Measurements from ENCODE around the gene JAZF1.

JAZF1 gene

DNA sequence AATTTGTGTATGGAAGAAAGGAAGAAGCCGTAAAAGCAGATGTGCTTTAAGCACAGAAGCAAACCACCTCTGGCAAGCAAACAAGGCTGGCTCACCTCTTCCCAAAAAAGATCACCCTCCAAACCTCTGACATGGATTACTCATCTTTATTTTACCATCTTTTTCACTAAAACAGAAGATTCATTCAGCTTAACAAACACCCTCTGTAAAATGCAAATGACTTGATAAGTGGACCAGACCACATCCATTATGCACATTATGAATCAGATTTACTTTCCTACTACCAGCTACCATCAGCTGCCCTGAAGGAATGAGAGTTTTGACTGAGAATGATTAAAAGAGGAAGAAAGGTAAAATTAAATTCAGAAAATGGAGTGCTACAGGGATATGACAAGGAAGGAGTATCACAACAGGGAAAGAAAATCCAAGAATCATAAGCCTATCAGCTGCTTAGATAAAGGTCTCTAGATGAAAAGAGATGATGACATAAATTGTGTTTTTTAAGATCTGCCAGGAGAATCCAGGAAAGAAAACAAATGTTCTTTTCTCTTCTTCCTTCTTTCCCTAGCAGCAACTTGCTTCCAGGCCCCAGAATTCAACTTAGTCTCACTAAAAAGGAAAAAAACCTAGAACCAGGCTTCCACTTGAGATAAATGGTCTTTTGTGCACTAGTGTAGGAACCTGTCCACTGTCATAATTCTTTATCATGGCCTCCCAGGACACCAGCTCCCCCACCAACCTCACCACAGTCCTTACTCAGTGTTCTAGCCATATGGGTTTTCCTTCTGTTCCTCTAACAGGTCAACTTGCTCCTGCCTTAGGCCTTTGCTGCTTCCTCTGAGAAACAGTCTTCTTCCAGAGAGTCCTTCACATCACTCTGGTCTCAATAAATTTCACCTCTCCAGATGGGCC lies 47.4 kb downstream of the JAZF1 start:
- DNase-seq: no peak

DNA sequence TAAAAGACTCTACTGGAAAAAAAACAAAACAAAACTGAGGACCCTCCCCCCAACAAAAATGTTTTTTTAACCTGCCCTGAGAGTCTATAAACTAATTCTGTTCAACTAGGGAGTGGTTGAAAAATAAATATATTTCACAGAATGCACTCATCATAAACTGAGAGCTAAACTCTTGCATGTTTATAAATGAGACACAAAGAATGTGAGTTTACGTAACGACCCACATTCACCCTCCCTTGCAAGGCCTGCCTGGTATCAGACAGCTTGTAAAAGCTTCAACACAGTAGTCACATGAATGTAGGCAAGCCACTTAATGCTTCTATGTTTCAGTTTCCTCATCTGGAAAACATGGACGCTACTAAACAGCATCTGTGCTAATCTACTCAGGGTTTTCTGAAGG lies 50.3 kb downstream of the JAZF1 start:
- DNase-seq: no peak

DNA sequence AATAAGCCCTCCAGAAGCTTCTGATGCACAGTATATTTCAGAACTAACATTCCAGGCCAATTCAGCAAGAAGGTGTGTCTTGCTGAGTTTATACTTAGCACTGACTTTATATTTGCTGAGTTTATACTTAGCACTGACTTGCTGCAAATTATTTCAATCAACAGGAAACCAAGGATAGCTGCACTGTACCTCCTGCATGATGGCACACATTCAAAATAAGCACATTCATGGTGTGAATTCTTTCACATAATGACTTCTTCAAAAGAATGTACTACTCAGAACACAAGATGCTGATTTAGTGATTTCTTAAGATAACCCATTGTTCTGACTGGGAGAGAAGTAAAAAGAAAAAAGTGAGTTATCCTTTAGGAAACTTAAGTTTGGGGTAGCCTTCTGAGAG lies 52.0 kb downstream of the JAZF1 start:
- DNase-seq: no peak

DNA sequence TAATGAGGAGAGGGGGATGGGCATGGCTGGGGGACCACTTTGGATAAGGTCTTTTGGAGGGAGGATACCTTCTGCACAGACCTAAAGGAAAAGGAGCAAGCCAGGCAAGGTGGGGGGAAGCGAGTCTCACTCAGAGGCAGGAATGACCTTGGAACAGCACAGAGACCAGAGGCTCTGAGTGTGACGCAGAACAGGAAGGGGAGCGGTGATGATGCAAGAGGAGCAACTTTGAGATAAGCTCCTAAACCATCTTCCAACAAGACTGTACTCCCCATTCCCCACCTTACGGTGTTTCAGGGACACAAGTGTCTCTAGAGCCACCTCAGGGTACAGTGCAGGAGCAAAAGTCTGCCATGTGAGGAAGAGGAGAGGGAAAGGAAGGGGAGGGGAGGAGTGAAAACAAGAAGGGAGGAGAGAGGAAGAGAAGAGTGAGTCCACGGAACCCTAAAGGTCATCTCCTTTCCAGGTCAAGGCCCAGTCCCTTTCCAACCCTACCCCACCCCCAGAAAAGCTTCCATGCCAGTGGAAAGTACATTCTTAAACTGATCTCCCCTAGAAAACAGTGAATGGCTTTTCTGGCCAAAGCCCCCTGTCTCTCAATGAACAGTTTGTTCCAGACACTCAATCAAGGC lies 54.1 kb downstream of the JAZF1 start:
- no peak for DNase-seq

DNA sequence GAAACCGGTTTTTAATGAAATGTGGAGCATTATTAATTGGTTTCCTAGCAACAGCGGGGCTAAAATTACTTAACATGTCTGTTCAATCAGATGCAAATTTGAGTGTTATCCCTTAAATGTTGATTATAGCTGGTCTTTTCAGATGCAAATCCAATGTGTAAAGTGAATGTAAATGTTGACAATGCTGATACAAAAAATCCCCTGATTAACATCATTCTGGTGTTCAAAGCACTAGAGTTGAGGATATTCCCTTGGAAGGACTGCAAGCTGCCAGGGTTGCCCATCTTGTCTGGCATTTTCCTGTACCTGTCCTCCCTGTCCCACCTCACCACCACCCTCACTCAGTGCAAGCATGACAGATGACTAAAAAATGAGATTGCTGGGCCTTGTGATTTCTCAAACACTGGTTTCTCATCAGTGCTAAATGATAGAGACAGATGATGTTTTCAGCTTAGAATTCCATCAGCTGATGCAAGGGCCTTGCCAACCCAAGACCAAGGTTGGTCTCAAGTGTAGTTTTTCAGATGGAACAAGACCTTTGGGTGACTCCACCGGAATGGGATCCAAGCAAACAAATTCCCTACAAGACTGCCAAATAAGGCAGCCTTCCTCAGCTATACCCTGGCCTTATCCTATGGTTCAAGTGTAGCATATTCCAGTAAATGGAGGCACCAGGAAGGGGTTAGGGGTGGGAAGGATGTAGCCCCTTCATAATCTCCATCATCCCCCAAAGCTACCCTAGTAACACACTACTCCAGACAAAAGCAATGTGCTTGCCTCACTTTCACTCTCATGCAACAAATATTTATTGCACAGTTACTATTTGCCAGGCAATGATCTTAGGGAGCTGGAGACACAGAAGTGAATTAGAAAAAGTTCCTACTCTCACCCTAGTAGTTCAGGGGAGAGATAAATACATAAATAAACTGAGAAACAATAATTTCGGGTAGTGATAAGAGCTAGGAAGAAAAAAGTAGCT lies 54.9 kb downstream of the JAZF1 start:
- DNase-seq: no peak

DNA sequence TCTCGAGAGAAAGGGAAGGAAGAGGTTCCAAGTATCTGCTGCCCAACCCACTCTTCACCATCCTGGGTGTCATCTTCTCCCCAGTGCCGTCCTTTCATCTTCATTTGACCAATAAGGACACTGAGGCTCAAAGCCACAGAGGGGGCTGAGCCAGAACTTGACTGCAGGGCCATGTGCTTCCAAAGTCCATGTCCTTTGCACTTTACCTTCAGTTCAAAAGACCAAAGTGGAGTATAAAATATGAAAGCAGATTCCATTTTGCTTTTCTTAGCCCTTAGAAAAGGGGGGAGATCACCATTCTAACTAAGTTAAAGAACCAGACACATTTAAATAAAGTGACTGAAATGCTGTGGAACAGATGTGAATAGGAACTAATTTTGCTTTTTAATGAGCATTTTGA lies 56.2 kb downstream of the JAZF1 start:
- DNase-seq: no peak

DNA sequence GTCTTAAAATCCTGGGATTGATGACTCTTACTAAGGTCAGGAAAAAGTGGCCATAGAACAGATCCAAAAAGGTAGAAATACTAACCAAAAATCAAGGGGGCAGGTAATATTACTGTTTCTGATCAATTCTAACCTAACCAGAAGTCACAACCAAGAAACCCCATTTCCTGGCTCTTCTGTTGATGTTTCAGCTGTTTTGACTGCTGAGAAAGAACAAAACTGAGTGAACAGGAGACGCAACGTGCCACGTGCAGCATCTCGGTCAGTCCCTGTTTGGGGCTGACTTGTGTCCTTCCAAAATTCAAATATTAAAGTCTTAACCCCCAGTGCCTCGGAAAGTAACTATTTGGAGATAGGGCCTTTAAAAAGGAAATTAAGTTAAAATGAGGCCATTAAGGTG lies 56.8 kb downstream of the JAZF1 start:
- DNase-seq: no peak

DNA sequence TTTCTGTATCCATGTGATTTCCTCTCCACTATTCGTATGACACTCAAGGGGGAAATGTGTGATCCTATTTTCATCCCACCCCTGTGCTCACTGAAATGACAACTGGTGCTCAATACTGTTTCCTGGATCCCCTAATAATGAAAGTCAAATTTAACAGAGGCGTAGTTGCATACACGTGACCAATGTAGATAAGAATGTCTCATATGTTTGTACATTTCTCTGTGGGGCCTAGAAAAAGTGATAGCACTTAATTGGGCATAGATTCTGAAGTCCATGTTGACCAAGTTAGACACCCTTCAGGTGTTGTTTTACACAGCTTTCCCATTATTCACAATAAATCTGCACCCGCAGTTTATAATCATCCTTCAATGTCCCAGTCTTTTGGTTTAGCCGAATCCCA lies 59.1 kb downstream of the JAZF1 start:
- no peak for DNase-seq

DNA sequence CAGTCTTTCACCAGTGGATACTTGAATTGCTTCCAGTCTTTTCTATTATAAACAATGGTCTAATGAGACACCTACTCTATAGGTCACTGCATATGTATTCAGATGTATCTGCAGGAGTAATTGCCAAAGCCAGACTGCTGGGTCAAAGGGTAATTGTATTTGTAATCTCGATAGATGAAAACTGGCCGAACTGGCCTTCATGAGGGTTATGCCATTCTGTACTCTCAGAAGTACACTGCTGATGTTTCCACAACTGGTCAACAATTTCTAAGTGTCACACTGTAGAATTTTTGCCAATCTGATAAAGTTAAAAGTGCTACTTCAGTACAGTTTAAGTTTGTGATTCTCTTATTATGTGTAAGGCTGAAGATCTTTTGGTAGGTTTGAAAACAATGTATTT lies 64.6 kb downstream of the JAZF1 start:
- no peak for DNase-seq

DNA sequence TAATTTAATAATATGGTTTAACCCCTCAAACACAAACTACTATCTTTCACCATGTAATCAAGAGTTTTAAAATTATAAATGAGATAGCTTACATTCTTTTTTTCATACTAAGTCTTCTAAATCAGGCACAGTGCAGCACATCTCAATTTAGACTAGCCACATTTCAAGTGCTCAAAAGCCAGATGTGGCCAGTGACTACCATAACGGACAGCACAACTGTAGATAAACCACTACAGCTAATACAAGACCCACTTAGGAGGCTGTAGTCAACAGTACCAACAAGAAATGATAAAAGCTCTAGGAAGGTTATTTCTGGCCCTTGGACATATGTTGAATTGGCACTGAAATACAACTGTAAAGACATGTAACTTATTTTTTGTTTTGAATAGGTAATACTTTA lies 65.3 kb downstream of the JAZF1 start:
- DNase-seq: no peak

DNA sequence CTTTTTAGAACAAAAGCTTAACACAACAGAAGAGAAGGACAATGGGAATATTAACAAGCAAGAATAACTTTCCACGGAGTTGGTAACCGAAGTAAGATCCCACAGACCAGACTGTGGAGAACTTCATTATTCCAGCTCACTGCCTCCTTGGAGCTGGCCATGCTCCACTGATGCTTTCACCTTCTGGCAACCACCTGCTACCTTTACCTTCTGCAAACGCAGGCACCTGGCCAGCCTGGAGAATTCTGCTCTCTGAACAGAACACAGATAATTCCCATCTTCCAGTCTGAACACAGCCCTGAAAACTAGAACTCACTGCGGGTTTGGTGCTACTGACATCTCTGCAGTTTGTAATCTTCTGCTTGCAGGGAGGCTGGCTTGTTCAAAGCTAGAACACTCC lies 66.5 kb downstream of the JAZF1 start:
- no peak for DNase-seq

DNA sequence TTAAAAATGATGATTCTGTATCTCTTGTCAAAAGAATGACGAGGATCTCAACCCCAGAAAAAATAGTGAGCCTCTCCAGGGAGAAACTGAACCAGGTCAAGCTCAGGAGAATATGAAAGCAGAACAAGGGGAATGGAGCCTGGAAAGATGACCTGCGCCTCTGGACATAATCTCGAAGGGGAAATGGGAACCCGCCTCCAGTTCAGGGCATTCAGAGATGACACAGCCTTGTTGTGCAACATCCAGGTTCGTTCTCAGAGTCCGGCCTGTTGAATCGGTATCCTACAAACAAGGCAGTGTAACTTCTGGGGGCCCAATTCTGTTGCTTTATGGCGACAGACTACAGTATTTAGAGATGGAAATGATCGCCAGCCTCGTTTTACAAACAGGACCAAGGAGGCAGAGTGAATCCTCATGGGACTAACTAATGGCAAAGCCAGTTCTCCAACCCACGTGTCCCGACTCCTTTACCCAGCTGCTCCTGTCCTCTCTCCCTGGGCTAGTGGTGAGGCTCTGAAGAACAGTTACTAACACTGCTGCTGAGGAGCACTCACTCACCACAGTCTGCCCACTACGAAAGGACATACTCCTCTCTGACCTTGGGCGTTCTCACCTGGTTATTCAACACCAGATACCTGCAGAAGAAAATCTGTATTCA lies 67.6 kb downstream of the JAZF1 start:
- no peak for DNase-seq

DNA sequence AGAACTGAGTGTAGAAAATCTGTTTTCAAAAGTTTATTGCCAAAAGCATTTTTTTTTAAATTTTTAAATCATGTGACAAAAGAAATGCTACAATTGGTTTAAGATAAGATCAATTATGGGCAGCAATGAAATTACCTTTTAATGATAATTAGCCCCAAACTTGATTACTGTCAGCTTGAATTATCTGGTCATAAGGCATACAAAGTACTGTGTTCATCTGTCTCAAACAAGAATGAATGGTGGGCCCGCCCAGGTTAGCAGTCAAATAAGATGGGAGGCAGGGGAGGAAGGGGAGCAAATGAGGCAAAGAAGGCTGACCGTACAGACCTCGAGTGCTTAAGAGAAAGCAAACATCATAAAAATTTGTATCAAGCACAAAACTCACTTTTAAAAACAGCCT lies 68.1 kb downstream of the JAZF1 start:
- no peak for DNase-seq

DNA sequence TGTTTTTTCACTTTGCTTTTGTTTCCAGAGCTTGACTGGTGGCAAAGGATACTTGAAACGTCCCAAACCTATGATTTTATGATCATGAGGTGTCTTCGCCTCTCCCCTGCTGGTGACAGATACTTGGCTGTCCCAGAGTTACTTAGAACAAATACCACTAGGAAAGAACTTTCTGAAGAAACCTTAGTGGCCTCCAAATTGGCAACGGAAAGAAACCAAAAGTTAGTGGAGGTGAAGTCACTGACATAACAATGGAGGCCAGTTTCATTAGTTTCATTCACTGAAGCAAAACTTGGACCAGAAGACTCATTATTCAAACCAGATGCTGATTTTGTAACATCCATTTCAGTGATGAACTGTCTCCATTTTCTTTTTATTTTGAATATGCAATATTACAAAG lies 68.6 kb downstream of the JAZF1 start:
- no peak for DNase-seq

DNA sequence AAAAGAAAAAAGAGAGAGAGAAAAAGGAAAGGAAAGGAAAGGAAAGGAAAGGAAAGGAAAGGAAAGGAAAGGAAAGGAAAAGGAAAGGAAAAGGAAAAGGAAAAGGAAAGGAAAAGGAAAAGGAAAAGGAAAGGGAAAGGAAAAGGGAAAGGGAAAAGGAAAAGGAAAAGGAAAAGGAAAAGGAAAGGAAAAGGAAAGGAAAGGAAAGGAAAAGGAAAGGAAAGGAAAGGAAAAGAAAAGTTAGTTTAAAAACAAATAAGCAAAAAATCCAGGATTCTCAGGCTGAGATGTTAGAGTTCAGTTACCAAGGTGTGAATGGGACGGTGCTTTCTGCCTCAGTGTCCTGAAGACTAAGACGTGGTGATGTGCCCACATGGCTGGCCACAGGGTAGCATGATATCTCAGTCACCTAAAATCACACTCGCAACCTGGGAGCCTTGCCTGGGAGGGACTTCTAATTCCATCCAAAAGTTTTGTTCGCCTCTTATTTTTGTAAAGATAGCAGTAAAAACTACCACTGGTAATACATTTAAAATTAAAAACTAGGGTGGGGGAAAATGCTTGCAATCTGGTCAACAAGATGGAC lies 70.1 kb downstream of the JAZF1 start:
- DNase-seq: no peak

DNA sequence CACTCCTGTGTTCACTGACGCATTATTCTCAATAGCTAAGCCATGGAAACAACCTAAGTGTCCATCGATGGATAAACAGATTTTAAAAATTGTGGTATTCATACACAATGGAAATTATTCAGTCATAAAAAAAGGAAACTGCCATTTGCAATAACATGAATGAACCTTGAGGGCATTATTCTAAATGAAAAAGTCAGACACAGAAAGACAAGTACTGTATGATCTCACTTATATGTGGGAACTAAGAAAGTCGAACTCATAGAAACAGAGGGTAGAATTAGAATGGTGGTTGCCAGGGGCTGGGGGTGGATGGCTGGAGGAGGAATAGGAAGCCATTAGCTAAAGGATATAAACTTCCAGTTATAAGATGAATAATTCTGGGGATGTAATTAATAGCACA lies 71.8 kb downstream of the JAZF1 start:
- no peak for DNase-seq

DNA sequence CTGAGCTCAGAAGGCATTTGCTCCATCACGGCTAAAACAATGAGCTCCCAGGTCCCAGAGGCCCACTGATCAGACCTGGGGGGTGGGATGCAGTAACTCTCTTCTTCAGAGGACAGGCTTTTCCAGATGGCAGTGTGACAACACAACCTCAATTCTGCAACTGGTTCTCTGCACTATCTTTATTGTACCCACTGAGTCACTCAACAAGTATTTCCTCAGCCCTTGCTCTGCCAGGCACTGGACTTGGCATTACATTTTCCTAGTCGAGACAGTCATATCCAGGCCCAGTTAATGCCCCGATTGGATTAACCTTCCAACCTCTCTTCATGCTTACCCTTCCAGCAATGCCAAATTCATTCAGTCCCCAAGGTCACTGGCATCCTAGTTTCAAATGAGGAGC lies 72.6 kb downstream of the JAZF1 start:
- no peak for DNase-seq

DNA sequence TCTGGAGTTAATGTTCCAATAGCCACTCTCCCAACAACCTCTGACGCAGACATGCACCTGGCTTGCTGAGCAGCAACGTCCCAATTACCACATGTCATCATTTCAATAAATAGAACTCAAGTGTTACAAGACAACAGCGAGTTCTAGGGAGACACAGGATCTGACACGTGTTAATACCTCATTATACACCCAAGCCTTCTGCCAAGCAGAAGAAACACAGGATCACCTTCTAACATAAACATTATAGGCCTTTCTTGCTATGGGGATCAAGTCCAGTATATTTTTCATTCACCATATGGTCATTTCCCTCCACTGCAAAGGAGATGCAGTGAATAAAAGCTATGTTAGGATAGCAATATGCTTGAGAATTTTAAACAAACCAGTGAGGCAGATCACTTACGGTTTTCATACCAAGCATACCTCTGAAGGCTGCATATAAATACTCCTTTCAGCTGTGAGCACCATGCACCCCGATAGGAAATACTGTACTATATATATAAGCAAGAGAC lies 74.2 kb downstream of the JAZF1 start:
- peak; percentile 87 for DNase-seq

DNA sequence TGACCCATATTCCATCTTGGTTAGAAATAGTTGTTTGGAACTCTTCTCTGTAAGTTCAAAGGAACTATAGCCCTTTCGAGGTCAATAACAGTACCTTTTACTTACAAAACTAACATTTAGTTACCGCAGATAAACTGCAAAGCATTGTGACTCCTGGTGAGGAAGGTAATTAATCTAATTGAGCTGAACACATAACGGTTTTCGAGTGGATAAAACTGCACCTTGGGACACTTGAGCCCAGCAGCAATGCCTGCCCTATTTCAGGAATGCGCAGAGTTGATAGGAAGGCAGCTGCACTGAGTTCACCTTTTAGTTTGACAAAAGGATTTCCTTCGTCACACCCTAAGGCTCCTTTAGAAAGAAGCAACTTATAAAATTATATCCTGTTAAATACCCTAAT lies 75.4 kb downstream of the JAZF1 start:
- no peak for DNase-seq

DNA sequence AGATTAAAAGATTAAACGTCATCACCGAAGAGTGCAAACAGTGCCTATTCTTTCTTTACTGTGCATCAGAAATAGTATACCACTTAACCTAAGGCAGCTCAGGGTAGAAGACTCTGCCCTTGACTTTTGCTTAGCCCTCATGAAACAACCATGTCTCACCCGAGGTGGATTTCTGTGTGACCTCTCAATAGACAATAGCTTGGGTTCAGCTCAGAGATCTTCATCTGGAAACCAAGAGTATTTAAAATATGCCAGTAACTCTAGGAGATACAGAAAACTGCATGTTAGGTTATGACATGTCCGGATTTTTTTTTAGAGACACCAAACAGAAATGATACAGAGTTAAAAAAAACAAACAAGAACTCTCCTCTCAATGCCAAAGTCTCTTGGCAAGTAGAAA lies 75.8 kb downstream of the JAZF1 start:
- no peak for DNase-seq

DNA sequence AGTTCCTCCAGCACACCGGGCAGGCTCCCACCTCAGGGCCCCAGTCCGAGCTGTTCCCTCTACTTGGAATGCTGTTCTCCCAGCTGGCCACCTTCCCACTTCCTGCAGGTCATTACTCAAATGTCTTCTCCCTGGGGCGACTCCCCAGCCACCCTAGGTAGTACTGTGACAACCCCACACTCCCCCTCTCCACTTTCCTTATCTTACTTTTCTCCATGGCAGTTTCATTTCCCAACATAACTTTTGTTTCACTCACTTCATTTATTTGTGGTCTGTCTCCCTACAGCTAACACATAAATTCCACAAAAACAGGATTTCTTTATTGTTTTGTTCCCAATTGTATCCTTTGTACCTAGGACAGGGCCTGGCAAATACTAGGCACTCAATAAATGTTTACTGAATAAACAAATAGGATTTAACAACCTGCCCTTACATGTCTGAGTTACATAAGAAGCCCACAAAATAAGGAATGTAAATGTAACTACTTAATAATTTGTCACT lies 76.5 kb downstream of the JAZF1 start:
- DNase-seq: no peak

DNA sequence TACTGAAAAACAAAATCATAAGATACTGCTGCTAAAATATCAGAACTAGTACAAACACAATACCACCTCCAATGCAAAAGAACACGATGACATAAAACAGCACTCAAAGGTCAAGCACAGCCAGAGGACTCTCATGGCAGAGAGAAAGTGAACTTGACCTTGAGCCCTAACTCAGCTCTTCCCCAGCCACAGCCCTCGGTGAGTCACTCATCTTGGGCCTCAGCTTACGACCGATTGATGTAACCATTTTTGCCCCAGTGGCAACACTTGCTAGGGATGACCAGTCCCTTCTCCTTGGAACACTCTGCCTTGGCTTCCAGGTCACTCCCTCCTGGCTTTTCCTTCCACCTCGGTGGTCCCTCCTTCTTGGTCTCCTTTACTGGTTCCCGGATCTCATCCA lies 77.8 kb downstream of the JAZF1 start:
- DNase-seq: no peak
